Thyroid gland (tissue), 4 donors: ENCODE results near the gene HELZ.

Experiments used
- POLR2A ChIP-seq, 2 donors: fragments of 450-650 bp; IDR thresholded peaks; one replicate each; pipeline ENCODE4 v1.6.1; 2017; ENCODE audit warnings: antibody characterized with exemption in 2 of 2, mild to moderate bottlenecking in 2 of 2, moderate library complexity in 1 of 2
- TF ChIP-seq, protein P1 (sequence below), 6 experiments: fragments of 200-600 bp in 3 of 6; fragments of 450-650 bp in 3 of 6; sonication (generic) in 3 of 6; IDR thresholded peaks; one replicate each; pipeline ENCODE4 v1.5.1; 2016 to 2019; ENCODE audit warnings: antibody characterized with exemption in 6 of 6, mild to moderate bottlenecking in 2 of 6, inconsistent platforms in 1 of 6, moderate library complexity in 1 of 6

DNA sequence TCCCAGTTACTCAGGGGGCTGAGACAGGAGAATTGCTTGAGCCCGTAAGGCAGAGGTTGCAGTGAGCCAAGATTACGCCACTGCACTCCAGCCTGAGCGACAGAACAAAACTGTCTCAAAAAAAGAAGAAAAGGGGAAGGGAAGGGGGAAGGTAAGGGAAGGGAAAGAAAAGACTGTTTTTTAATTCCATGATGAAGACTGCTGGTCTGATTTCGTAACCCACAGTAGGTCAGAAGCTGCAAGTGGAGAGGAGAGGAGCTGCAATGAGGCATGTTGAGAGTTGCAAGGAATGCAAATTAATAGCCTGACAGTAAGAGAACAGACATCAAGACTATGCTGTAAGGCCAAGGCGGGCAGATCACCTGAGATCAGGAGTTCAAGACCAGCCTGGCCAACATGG lies 33.3 kb downstream of the HELZ start:
- TF ChIP-seq POLR2A (IDR thresholded peaks at IDR 0.05), result no peak
- TF ChIP-seq, protein P1, sequence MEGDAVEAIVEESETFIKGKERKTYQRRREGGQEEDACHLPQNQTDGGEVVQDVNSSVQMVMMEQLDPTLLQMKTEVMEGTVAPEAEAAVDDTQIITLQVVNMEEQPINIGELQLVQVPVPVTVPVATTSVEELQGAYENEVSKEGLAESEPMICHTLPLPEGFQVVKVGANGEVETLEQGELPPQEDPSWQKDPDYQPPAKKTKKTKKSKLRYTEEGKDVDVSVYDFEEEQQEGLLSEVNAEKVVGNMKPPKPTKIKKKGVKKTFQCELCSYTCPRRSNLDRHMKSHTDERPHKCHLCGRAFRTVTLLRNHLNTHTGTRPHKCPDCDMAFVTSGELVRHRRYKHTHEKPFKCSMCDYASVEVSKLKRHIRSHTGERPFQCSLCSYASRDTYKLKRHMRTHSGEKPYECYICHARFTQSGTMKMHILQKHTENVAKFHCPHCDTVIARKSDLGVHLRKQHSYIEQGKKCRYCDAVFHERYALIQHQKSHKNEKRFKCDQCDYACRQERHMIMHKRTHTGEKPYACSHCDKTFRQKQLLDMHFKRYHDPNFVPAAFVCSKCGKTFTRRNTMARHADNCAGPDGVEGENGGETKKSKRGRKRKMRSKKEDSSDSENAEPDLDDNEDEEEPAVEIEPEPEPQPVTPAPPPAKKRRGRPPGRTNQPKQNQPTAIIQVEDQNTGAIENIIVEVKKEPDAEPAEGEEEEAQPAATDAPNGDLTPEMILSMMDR (IDR thresholded peaks at IDR 0.05), result no peak
